Body of pancreas (tissue), 4 donors: ENCODE data around the gene FNDC3B.

Experiments
- CTCF ChIP-seq, 7 experiments: fragments of 450-650 bp in 4 of 7; fragments of 200-600 bp in 3 of 7; sonication (generic) in 3 of 7; IDR thresholded peaks; one replicate each; pipeline ENCODE4 v1.5.1; 2016 to 2019; ENCODE audit warnings: antibody characterized with exemption in 7 of 7
- POLR2A ChIP-seq, 3 donors: fragments of 450-650 bp; IDR thresholded peaks; one replicate each; pipeline ENCODE4 v1.6.1; 2016; ENCODE audit warnings: antibody characterized with exemption in 3 of 3, mild to moderate bottlenecking in 2 of 3

GRCh38 chr3:172371544-172371943 lies 332.2 kb downstream of the FNDC3B start:
- no peak for TF ChIP-seq CTCF (IDR thresholded peaks at IDR 0.05)
- TF ChIP-seq POLR2A (IDR thresholded peaks at IDR 0.05) = no peak
